A549 (cell line): Measurements from ENCODE around the gene CD34. TPM values are rescaled to one million over a fixed set of nuclear protein-coding genes. Genes with fewer than 3 reads are reported as not detected.
"Not testable (repeated sequence)": the region's sequence is repeated elsewhere in the genome, so short reads cannot be mapped to it uniquely, and the experiment has no call there.

ENCODE experiments used
- ATAC-seq, 2 experiments: fragments of 200-7000 bp in 1 of 2; fragments of >200 bp in 1 of 2; cut with Nextera tagmentation in 1 of 2; cut with Tn5 transposase in 1 of 2; 3 replicates each; pipeline versions ENCODE4 v1.8.0 to v1.9.1; 2018 to 2020; ENCODE audit warnings: mild to moderate bottlenecking in 1 of 2, moderate library complexity in 1 of 2
- CTCF ChIA-PET: fragments of 300-600 bp; sonication (Branson Sonifier 250); formaldehyde crosslinking; extraction: SDS; loops from one replicate; lab custom pipeline; 2021; ENCODE audit warnings: antibody characterized with exemption, inconsistent platforms; lab: Yijun Ruan, JAX
- POLR2A ChIA-PET: fragments of 350-600 bp; formaldehyde crosslinking; extraction: SDS; loops from one replicate; lab custom pipeline; 2021; ENCODE audit warnings: antibody characterized with exemption, inconsistent platforms; lab: Yijun Ruan, JAX
- DNase-seq, 2 experiments: peaks; one replicate each; pipeline versions ENCODE4 v3.0.0 to v3.0.0-alpha.2; 2011 to 2016; ENCODE audit warnings: low read depth in 1 of 2, low spot score in 1 of 2
- FAIRE-seq: peaks from 2 replicates; lab custom pipeline; 2011; peaks lifted over from hg19 to GRCh38; lab: Jason Lieb, UNC
- H3K27ac ChIP-seq, 2 experiments: fragments of >200 bp; sonication (Bioruptor Twin); formaldehyde crosslinking; 3 replicates each; pipeline ENCODE4 v1.5.1; 2016 to 2017
- H3K4me1 ChIP-seq: fragments of >200 bp; sonication (Bioruptor Twin); formaldehyde crosslinking; 3 replicates; pipeline ENCODE4 v1.6.1; 2016
- H3K4me2 ChIP-seq: fragments of >200 bp; sonication (Bioruptor Twin); formaldehyde crosslinking; 3 replicates; pipeline ENCODE4 v1.6.1; 2016
- H3K4me3 ChIP-seq: fragments of >200 bp; sonication (Bioruptor Twin); formaldehyde crosslinking; 3 replicates; pipeline ENCODE4 v1.5.1; 2016
- H3K9me3 ChIP-seq: fragments of >200 bp; sonication (Bioruptor Twin); formaldehyde crosslinking; 3 replicates; pipeline ENCODE4 v1.6.1; 2016
- CBX8 ChIP-seq: fragments of 200-600 bp; sonication (generic); IDR thresholded peaks from 2 replicates; pipeline ENCODE4 v1.6.1; 2016
- EP300 ChIP-seq, 2 experiments: fragments of >200 bp; sonication (Bioruptor Twin); formaldehyde crosslinking; IDR thresholded peaks; 2 replicates in 1 of 2; 3 replicates in 1 of 2; pipeline ENCODE4 v1.6.1; 2016 to 2017
- FOSL2 ChIP-seq, 2 experiments: fragments of 450-650 bp in 1 of 2; fragments of >200 bp in 1 of 2; sonication (Bioruptor Twin) in 1 of 2; formaldehyde crosslinking; IDR thresholded peaks; 2 replicates each; pipeline versions ENCODE4 v1.5.0 to v1.6.1; 2016 to 2020; ENCODE audit warnings: mild to moderate bottlenecking in 1 of 2, moderate library complexity in 1 of 2
- HDAC2 ChIP-seq: fragments of 200-600 bp; sonication (generic); IDR thresholded peaks from 2 replicates; pipeline ENCODE4 v1.6.1; 2016
- HMGXB4 ChIP-seq: fragments of 250-450 bp; sonication (Bioruptor Pico); IDR thresholded peaks from 2 replicates; pipeline ENCODE4 v1.5.0; 2021; ENCODE audit warnings: mild to moderate bottlenecking, moderate library complexity, borderline replicate concordance
- HOXB13 ChIP-seq: fragments of 250-450 bp; sonication (Bioruptor Pico); IDR thresholded peaks from 2 replicates; pipeline ENCODE4 v1.5.0; 2020; ENCODE audit warnings: low read depth, mild to moderate bottlenecking, moderate library complexity
- JUNB ChIP-seq: fragments of >200 bp; sonication (Bioruptor Twin); formaldehyde crosslinking; IDR thresholded peaks from 2 replicates; pipeline ENCODE4 v1.6.1; 2016
- KDM5A ChIP-seq: fragments of 200-600 bp; sonication (generic); IDR thresholded peaks from 2 replicates; pipeline ENCODE4 v1.6.1; 2016; ENCODE audit warnings: antibody characterized with exemption, mild to moderate bottlenecking
- NFE2L2 ChIP-seq: fragments of 150-350 bp; conservative IDR thresholded peaks from 2 replicates; pipeline ENCODE4 v1.6.1; 2014; ENCODE audit warnings: low read length
- NPAS2 ChIP-seq: fragments of 250-450 bp; sonication (Bioruptor Pico); IDR thresholded peaks from 2 replicates; pipeline ENCODE4 v1.8.0; 2022; ENCODE audit warnings: mild to moderate bottlenecking, moderate library complexity, borderline replicate concordance
- NR3C1 ChIP-seq: fragments of >200 bp; sonication (Bioruptor Twin); formaldehyde crosslinking; IDR thresholded peaks from 3 replicates; pipeline ENCODE4 v1.6.1; 2017
- RARB ChIP-seq: fragments of 250-450 bp; sonication (Bioruptor Pico); IDR thresholded peaks from 2 replicates; pipeline ENCODE4 v1.8.0; 2021; ENCODE audit warnings: mild to moderate bottlenecking, moderate library complexity
- RFX5 ChIP-seq: fragments of 450-650 bp; IDR thresholded peaks from 2 replicates; pipeline ENCODE4 v1.7.1; 2014; ENCODE audit warnings: antibody characterized with exemption, mild to moderate bottlenecking, moderate library complexity
- RNF2 ChIP-seq: fragments of 200-600 bp; sonication (generic); IDR thresholded peaks from 2 replicates; pipeline ENCODE4 v1.6.1; 2016; ENCODE audit warnings: low read depth, mild to moderate bottlenecking, antibody characterized with exemption, moderate library complexity, borderline replicate concordance
- SREBF2 ChIP-seq: fragments of 450-650 bp; IDR thresholded peaks from 2 replicates; pipeline ENCODE4 v1.6.1; 2014; ENCODE audit warnings: mild to moderate bottlenecking, moderate library complexity
- TP53 ChIP-seq: fragments of 250-450 bp; sonication (Bioruptor Pico); IDR thresholded peaks from 2 replicates; pipeline ENCODE4 v1.5.0; 2021; ENCODE audit warnings: mild to moderate bottlenecking, moderate library complexity
- ZC3H11A ChIP-seq: fragments of 450-650 bp; IDR thresholded peaks from 2 replicates; pipeline ENCODE4 v1.6.1; 2014; ENCODE audit warnings: antibody characterized with exemption, mild to moderate bottlenecking
- ZNF302 ChIP-seq: fragments of 250-450 bp; sonication (Bioruptor Pico); IDR thresholded peaks from 2 replicates; pipeline ENCODE4 v1.9.0; 2021; ENCODE audit warnings: inconsistent platforms, mild to moderate bottlenecking, moderate library complexity
- ZSCAN20 ChIP-seq: fragments of 250-450 bp; sonication (Bioruptor Pico); IDR thresholded peaks from 2 replicates; pipeline ENCODE4 v1.8.0; 2022; ENCODE audit warnings: mild to moderate bottlenecking, moderate library complexity
- WGBS: methylation state at CpG from one replicate; pipeline ENCODE4 v1.1.6; 2017; ENCODE audit errors: missing lambda C conversion rate; 5-methylcytosine and 5-hydroxymethylcytosine counted together
- polyA plus RNA-seq, 4 experiments: library from polyadenylated mRNA; depleted of rRNA in 3 of 4; stranded (reverse); fragments of >200 nt; fragmentation: RNase III in 1 of 4; extraction: RNeasy Plus Mini Kit Qiagen cat#74134 plus additional on column Dnase treatment in 1 of 4; gene quantifications; 2 replicates in 3 of 4; 3 replicates in 1 of 4; pipeline ENCODE4 v1.2.3, GENCODE V29; 2011 to 2017
- TF ChIP-seq, protein P1 (sequence below): fragments of >200 bp; sonication (Bioruptor Twin); formaldehyde crosslinking; IDR thresholded peaks from 3 replicates; pipeline ENCODE4 v1.5.1; 2016
- TF ChIP-seq, protein P2 (sequence below): fragments of >200 bp; sonication (Bioruptor Twin); formaldehyde crosslinking; IDR thresholded peaks from 2 replicates; pipeline ENCODE4 v1.6.1; 2016

The CD34 gene
- polyA plus RNA-seq, 2 of the 4 experiments (the other 2 are of a cell fraction), result 0.05 TPM; not detected in 1

DNA sequence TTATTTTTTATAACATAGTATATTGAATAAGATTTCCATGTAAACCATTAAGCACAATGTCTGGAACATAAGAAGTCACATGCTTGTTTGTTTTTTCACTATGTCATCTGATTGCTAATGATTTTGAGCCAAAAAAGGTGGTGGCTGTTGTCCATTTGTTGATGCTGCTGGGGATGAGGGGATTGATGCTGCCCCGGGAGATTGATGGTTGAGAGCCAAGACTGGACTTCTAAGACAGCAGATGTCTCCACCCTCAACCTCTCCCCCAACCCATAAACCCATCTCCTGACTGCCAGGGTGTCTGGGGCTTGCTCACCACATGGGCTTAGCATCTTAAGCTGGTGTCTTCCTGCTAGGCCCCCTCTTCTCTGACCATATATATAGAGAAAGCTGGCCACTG is 35.8 kb upstream of the CD34 start:
- DNase-seq, result no peak
- no peak overlapping the region for H3K4me2 ChIP-seq

GRCh38 chr1:207944571-207944970 is 33.6 kb upstream of the CD34 start:
- H3K4me2 ChIP-seq, result peak overlapping the region; percentile 27; the same call in 2 of the 3 replicates
- FAIRE-seq (no peak), ATAC-seq (0 out of 6 replicates have a peak, but pooled peaks of 1 of the 2 experiments have one; percentile 28), DNase-seq (no peak)
- no peaks in the 10 kb centered on the region for H3K9me3 ChIP-seq
- no peak overlapping the region for H3K4me3 ChIP-seq
- WGBS, result 32% methylated on average over 3 of the region's 3 CpGs
- POLR2A ChIA-PET, result no interaction called here
- TF ChIP-seq RNF2 (no peak), HMGXB4 (CRISPR knock-in tag) (no peak), RARB (no peak), FOSL2 (IDR thresholded peaks at IDR 0.05) (no peak), FOSL2 (CRISPR knock-in tag; IDR thresholded peaks at IDR 0.05) (peak; percentile 36; the same call in 1 of the 2 replicates), NR3C1 (no peak), HOXB13 (no peak), TP53 (CRISPR knock-in tag) (no peak), ZSCAN20 (no peak)
- H3K4me1 ChIP-seq, result peaks cover 5% of the 10 kb centered on the region; the same call in 1 of the 3 replicates
- no peak overlapping the region for H3K27ac ChIP-seq
- CTCF ChIA-PET, result interaction anchor here (1.5 to 2.0 kb wide), 3 partner anchors 9 to 18 kb away, joined by 4 to 5 read pairs (median 5); no protein-coding TSS in a partner anchor

More for the DNA sequence above, 35.8 kb upstream of the CD34 start:
- Histone ChIP-seq H3K9me3 (no peaks in the 10 kb centered on the region), H3K4me3 (no peak overlapping the region), H3K27ac (no peak overlapping the region), H3K4me1 (peaks cover 5% of the 10 kb centered on the region; the same call in 1 of the 3 replicates)
- ChIA-PET CTCF (interaction anchor here (1.0 to 1.8 kb wide), 5 partner anchors 16 to 62 kb away, joined by 3 to 9 read pairs (median 6); no protein-coding TSS in a partner anchor), POLR2A (interaction anchor here (1.1 kb wide), 1 partner anchor 17 kb away, joined by 3 read pairs; no protein-coding TSS in a partner anchor)
- 63% methylated on average over 1 of the region's 1 CpG for WGBS
- no peak for TF ChIP-seq JUNB
- no peak for TF ChIP-seq RFX5
- no peak for TF ChIP-seq NPAS2
- TF ChIP-seq CBX8, result no peak
- TF ChIP-seq EP300 (IDR thresholded peaks at IDR 0.05), result no peak
- no peak for FAIRE-seq
- no peak for ATAC-seq

- ATAC-seq, H3K9me3 ChIP-seq, H3K4me1 ChIP-seq, FAIRE-seq, H3K4me2 ChIP-seq, POLR2A ChIA-PET, H3K4me3 ChIP-seq, DNase-seq, H3K27ac ChIP-seq: not testable (repeated sequence)
- WGBS, result 85% methylated on average over 14 of the region's 14 CpGs
- CTCF ChIA-PET, result interaction anchor here (1.6 kb wide), 1 partner anchor 21 kb away, joined by 6 read pairs; no protein-coding TSS in a partner anchor
These were observed 31.4 kb upstream of the CD34 start for GRCh38 chr1:207942337-207942741.

DNA sequence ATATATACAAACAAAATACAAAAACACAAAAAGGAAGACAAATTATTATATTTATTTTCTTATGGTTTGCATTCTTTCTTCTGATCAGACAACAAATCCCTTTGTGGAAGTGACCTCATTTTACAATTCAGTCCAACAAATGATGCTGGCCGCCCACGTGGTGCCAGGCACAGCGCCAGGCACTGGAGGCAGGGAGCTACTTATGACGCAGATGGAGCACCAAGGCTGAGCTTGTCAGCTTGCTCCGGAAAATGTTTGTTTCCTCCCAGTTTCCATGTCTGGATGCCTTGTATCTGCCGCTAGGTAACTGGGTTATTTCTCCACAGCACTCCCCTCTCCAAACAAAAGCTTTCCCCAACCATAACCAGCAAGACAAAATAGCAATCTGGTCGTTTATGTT is 30.7 kb upstream of the CD34 start:
- H3K9me3 ChIP-seq, result no peaks in the 10 kb centered on the region
- POLR2A ChIA-PET, result no interaction called here
- ATAC-seq (no peak), DNase-seq (peak in 1 of 2 experiments; percentile 43), FAIRE-seq (no peak)
- no peak overlapping the region for H3K4me3 ChIP-seq
- no peak overlapping the region for H3K27ac ChIP-seq
- H3K4me2 ChIP-seq, result no peak overlapping the region
- CTCF ChIA-PET, result no interaction called here
- WGBS, result 49% methylated on average over 7 of the region's 7 CpGs
- TF ChIP-seq, protein P1, sequence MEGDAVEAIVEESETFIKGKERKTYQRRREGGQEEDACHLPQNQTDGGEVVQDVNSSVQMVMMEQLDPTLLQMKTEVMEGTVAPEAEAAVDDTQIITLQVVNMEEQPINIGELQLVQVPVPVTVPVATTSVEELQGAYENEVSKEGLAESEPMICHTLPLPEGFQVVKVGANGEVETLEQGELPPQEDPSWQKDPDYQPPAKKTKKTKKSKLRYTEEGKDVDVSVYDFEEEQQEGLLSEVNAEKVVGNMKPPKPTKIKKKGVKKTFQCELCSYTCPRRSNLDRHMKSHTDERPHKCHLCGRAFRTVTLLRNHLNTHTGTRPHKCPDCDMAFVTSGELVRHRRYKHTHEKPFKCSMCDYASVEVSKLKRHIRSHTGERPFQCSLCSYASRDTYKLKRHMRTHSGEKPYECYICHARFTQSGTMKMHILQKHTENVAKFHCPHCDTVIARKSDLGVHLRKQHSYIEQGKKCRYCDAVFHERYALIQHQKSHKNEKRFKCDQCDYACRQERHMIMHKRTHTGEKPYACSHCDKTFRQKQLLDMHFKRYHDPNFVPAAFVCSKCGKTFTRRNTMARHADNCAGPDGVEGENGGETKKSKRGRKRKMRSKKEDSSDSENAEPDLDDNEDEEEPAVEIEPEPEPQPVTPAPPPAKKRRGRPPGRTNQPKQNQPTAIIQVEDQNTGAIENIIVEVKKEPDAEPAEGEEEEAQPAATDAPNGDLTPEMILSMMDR, result no peak
- TF ChIP-seq ZNF302 (CRISPR knock-in tag), result no peak
- no peak for TF ChIP-seq HDAC2
- TF ChIP-seq, protein P2, sequence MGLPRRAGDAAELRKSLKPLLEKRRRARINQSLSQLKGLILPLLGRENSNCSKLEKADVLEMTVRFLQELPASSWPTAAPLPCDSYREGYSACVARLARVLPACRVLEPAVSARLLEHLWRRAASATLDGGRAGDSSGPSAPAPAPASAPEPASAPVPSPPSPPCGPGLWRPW, result no peak
- no peak for TF ChIP-seq NFE2L2
- TF ChIP-seq KDM5A, result no peak
- TF ChIP-seq ZC3H11A, result no peak
- no peak for TF ChIP-seq SREBF2
- H3K4me1 ChIP-seq, result peaks cover 5% of the 10 kb centered on the region; the same call in 1 of the 3 replicates
